Activated naive CD4-positive, alpha-beta T cell treated with anti-CD3 and anti-CD28 coated beads, Interleukin-2, amount 10 ng/mL, durations not matched to agents 7 days and 5 days (primary cell): ENCODE results near the gene SNX9.
"Not testable (repeated sequence)": the region's sequence is repeated elsewhere in the genome, so short reads cannot be mapped to it uniquely, and the experiment has no call there.

Experiments
- CTCF ChIA-PET: fragments of 350-600 bp; sonication (Branson Sonifier 250); formaldehyde crosslinking; loops from one replicate; lab custom pipeline; 2021; ENCODE audit warnings: antibody characterized with exemption; lab: Charles Lee
- DNase-seq: peaks from one replicate; pipeline ENCODE4 v3.0.0-alpha.2; 2020
- H3K27ac Mint-ChIP-seq: one replicate; pipeline ENCODE4 v1.8.0; 2021; ENCODE audit warnings: mild to moderate bottlenecking, moderate library complexity, mixed read lengths
- H3K27me3 Mint-ChIP-seq: one replicate; pipeline ENCODE4 v1.8.0; 2021; ENCODE audit warnings: mild to moderate bottlenecking, mixed read lengths
- H3K36me3 Mint-ChIP-seq: one replicate; pipeline ENCODE4 v1.8.0; 2021; ENCODE audit warnings: mixed read lengths
- H3K4me1 Mint-ChIP-seq: one replicate; pipeline ENCODE4 v1.8.0; 2021; ENCODE audit warnings: mixed read lengths
- H3K4me3 Mint-ChIP-seq: one replicate; pipeline ENCODE4 v1.8.0; 2021; ENCODE audit warnings: mild to moderate bottlenecking, moderate library complexity, mixed read lengths
- H3K9me3 Mint-ChIP-seq: one replicate; pipeline ENCODE4 v1.8.0; 2021; ENCODE audit warnings: mixed read lengths

SNX9 gene

DNA sequence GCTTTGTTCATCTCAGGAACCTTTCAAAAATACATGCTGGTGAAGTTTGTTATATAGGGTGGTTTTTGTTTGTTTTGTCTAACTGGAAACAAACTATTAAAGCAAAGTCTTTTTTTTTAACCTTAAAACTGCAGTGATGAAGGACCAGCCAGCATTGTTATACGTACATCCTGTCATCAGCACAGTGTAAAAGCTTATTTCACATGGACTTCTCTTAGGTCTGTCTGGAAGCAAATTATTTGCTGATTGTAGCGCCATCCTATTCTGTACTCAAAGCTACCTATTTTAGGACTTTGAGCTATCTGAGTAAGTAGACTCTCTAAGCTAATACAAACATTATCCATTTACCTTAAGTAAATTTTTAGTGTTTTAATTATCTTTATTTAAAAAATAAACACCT lies 61.7 kb downstream of the SNX9 start:
- Mint-ChIP-seq H3K36me3 (peaks cover 63% of the 10 kb centered on the region), H3K4me3 (no peak overlapping the region), H3K9me3 (peaks cover 6% of the 10 kb centered on the region), H3K27ac (peak overlapping the region; percentile 86), H3K4me1 (peaks cover 53% of the 10 kb centered on the region), H3K27me3 (no peaks in the 10 kb centered on the region)
- no peak for DNase-seq
- CTCF ChIA-PET: interaction anchor here (1.0 to 3.5 kb wide), 4 partner anchors 8 to 218 kb away, joined by 4 to 20 read pairs (median 6); no protein-coding TSS in a partner anchor

DNA sequence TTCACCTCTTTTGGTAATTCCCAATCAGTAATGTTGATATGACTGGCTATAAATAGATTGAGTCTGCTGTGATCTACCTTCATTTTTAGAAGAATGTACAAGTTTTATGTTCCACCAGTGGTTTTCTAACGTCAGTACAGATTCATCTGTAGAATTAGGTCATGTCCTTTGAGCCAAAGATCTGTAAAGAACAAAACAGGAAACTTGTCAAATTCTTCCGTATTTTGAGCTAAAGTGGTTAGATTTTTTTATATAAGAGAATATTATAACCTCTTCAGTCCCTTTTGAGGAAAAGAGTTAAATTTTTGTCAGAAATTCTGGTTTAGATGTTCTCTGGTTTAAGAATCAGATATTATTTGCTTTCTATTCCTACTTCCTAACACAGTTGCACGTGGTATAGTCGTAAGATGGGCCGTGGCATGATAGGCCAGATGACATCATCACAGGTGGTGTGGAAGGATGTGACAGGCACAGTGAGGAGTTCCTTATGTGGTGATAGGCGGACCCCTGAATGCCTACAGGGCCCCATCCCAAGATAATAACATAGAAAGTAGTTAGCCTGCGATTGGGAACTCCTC lies 62.3 kb downstream of the SNX9 start:
- Mint-ChIP-seq H3K4me3 (no peak overlapping the region), H3K27me3 (no peaks in the 10 kb centered on the region), H3K9me3 (peaks cover 6% of the 10 kb centered on the region), H3K36me3 (peaks cover 65% of the 10 kb centered on the region), H3K27ac (peak overlapping the region; percentile 86), H3K4me1 (peaks cover 48% of the 10 kb centered on the region)
- CTCF ChIA-PET: interaction anchor here (1.0 to 3.5 kb wide), 4 partner anchors 9 to 219 kb away, joined by 4 to 20 read pairs (median 6); no protein-coding TSS in a partner anchor
- DNase-seq: peak; percentile 77

DNA sequence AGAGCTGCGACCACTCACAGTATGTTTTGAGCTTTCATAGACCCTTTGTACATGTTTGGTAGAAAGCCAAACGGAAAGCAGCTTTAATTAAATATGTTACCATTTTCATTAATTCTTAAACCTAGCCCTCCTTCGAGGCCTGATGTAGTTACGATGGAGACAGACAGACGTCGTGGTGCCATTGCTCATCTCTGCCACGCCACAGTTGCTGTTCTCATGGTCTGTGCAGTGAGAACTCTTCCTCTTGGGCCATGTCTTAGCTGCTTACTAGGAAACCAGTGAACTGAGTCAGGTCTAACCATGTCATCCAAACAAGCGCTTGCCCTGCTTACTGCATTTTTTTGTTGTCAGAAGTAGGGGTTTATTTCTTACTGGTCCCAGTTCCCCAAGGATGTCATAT lies 62.8 kb downstream of the SNX9 start:
- Mint-ChIP-seq H3K27me3 (no peaks in the 10 kb centered on the region), H3K4me1 (peaks cover 46% of the 10 kb centered on the region), H3K36me3 (peaks cover 64% of the 10 kb centered on the region), H3K27ac (peak overlapping the region; percentile 86), H3K4me3 (no peak overlapping the region), H3K9me3 (peaks cover 6% of the 10 kb centered on the region)
- no peak for DNase-seq
- CTCF ChIA-PET: interaction anchor here (1.0 to 3.5 kb wide), 3 partner anchors 9 to 220 kb away, joined by 4 to 20 read pairs (median 5); no protein-coding TSS in a partner anchor

DNA sequence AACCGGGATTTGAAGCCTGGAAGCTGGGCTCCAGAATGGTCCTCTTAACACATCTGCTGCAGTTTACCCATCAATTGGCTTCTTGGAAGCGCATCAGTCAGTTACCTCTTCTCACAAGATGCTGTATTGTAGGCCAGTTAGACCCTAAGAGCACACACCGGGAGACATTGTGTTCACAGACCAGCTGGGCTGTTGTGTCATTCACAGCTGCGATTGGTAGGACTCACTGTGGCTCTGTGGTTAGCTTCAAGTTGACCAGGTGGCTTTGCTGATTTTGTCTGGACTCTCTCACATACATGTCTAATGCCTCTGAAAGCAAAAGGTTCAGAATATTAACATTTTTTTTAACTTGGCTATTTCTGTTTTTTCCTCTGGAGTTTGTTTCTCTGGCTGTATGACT lies 64.8 kb downstream of the SNX9 start:
- Mint-ChIP-seq H3K27ac (no peak overlapping the region), H3K27me3 (no peaks in the 10 kb centered on the region), H3K4me3 (no peak overlapping the region), H3K4me1 (peaks cover 48% of the 10 kb centered on the region), H3K9me3 (peaks cover 6% of the 10 kb centered on the region), H3K36me3 (peaks cover 50% of the 10 kb centered on the region)
- CTCF ChIA-PET: interaction anchor here (3.5 kb wide), 1 partner anchor 14 kb away, joined by 20 read pairs; no protein-coding TSS in a partner anchor
- DNase-seq: no peak

DNA sequence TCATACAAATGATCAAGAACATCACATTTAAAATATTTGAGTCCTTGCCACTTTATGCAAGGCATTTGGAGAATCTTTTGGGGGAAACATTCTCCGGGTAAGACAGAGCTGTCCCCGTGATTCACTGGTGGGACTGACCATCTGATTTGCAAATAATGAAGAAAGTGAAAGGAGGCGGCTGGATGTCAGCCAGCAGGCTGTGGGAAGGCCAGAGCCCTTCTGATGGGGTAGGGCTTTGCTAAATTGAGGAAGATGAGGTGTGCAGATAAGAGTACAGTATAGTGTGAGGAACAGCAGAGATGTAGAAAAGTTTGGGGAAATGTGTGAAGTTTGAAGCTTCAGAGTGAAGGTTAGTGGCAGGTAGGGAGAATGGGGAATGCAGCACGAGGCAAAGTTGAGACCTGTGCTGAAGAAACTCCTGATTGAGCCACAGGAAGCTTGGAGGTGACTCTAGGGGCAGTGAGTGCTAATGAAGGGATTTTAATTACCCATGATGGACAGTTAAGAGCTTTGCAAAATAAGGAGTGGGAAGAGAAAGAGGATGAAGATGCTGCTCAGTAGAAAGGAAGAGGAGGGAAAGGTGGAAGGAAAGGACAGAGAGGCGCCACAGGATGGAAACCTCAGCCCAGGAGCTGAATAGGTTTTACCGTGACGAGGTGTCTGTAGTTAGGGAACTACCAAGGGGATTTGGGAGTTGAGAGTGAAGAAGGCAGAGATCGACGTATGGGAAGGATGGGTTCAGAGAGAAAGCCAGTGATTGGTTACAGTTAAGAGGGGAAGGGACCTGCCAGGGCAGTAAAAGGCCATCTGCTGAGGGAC lies 68.7 kb downstream of the SNX9 start:
- Mint-ChIP-seq H3K4me3 (peak overlapping the region; percentile 36), H3K4me1 (peaks cover 32% of the 10 kb centered on the region), H3K27me3 (no peaks in the 10 kb centered on the region), H3K9me3 (no peaks in the 10 kb centered on the region), H3K36me3 (peaks cover 37% of the 10 kb centered on the region), H3K27ac (peak overlapping the region; percentile 79)
- peak; percentile 33 for DNase-seq
- CTCF ChIA-PET: interaction anchor here (0.8 to 1.4 kb wide), 7 partner anchors 14 to 182 kb away, joined by 3 to 8 read pairs (median 4); no protein-coding TSS in a partner anchor

DNA sequence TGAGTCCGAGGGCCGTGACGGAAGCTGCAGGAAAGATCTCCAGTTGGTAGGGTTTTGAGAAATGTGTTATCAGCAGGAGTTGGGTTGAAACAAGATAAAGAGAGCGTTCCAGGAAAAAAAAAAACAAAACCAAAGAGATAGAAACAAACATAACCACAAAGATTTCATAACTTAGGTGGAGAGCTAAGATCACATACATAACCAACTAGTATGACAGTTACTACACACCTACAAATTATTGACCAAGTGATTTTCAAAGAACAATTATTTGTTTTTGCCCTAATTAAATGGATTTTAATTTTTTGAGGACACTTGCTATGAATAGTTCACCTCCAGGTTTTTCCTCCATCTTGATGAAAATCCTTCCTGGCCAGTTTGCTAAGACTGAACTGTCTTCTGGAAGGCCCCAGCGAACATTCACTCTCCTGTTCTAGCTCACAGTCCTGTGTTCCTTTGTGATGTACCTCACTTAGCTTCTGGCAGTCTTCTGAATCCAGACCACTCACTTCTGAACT lies 69.4 kb downstream of the SNX9 start:
- DNase-seq: no peak
- Mint-ChIP-seq H3K4me1 (peaks cover 34% of the 10 kb centered on the region), H3K27me3 (no peaks in the 10 kb centered on the region), H3K4me3 (peak overlapping the region; percentile 36), H3K9me3 (no peaks in the 10 kb centered on the region), H3K27ac (peak overlapping the region; percentile 79), H3K36me3 (peaks cover 34% of the 10 kb centered on the region)
- CTCF ChIA-PET: interaction anchor here (0.7 to 1.4 kb wide), 7 partner anchors 15 to 226 kb away, joined by 3 to 8 read pairs (median 4); no protein-coding TSS in a partner anchor

DNA sequence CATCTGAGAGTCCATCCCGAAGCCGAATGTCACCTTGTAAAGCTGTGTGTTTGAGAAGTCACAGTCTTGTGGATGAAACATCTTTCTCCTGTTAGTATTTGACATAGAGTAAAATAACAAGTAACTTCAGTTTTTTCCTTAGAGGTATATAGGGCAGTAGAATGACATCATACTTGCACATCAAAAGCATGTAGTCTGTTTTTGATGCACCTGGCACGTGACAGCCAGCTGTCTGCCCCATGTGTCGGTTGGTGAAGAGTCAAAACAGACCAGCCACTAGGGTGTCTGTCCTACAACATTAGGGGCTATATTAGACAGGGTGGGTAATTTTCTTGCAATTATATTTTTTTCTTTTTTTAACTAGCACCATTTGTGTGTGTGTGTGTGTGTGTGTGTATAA lies 70.2 kb downstream of the SNX9 start:
- H3K27ac Mint-ChIP-seq: peak overlapping the region; percentile 72
- peaks cover 38% of the 10 kb centered on the region for H3K4me1 Mint-ChIP-seq
- DNase-seq: peak; percentile 68
- CTCF ChIA-PET: interaction anchor here (0.7 to 1.4 kb wide), 7 partner anchors 12 to 324 kb away, joined by 3 to 8 read pairs (median 4); no protein-coding TSS in a partner anchor
- no peaks in the 10 kb centered on the region for H3K9me3 Mint-ChIP-seq
- H3K36me3 Mint-ChIP-seq: peaks cover 31% of the 10 kb centered on the region
- no peak overlapping the region for H3K4me3 Mint-ChIP-seq
- no peaks in the 10 kb centered on the region for H3K27me3 Mint-ChIP-seq

DNA sequence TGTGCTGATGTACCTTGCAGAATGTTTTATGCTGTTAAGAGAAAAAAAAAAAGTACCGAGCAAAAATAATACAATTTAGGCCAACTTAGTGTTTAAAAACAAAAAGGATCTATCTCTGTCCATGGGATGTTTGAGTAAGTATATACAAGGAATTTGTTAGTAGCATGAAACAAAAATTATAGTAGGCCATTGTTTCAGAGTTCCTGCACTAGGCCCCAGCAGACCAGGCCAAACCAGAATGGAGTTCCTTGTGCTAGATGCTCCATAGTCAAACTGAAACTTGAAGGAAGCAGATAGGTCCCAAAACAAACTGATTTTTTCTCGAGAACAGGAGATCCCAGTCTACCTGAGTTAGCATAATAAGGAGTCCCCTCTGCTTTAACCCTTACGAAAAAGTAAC lies 72.5 kb downstream of the SNX9 start:
- Mint-ChIP-seq H3K27me3 (no peaks in the 10 kb centered on the region), H3K4me3 (no peak overlapping the region), H3K9me3 (no peaks in the 10 kb centered on the region), H3K27ac (no peak overlapping the region), H3K4me1 (peaks cover 48% of the 10 kb centered on the region), H3K36me3 (peaks cover 26% of the 10 kb centered on the region)
- no peak for DNase-seq
- CTCF ChIA-PET: no interaction called here

DNA sequence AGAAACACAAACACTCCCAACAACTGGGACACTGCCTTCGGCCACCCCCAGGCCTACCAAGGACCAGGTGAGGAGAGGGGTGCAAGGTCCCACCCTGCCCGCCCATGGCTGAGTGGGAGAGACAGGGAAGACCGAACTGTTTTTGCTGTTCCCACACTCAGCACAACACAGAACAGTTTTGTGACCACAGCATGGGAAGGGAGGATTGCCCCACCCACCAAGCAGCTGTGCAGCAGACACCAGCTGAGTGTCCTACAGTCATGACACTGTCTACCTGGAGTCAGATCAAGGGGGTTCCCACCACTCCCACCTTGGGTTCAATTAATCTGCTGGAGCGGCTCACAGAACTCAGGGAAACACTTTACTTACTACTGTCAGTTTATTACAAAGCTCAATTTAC lies 73.9 kb downstream of the SNX9 start:
- peaks cover 48% of the 10 kb centered on the region for H3K4me1 Mint-ChIP-seq
- peaks cover 26% of the 10 kb centered on the region for H3K36me3 Mint-ChIP-seq
- DNase-seq: no peak

DNA sequence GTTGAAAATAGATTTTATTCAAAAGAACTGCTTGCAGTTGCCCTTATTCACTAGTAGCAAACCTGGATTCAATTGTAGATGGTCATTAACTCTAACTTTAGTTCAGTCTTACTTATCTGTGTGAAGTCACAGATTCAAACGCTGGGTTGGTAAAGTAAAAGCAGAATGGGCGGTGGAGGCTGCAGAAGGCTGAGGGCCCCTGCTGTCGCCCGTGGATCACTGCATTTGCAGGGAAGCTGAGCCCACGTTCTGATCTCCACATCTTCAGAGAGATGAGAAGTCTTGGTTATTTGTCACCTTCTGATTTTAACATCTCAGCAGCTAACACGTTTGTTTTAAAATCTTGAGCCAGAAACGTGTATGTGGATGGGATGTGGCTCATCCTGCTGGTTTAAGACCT lies 75.1 kb downstream of the SNX9 start:
- Mint-ChIP-seq H3K27ac (no peak overlapping the region), H3K4me3 (no peak overlapping the region), H3K27me3 (no peaks in the 10 kb centered on the region), H3K36me3 (peaks cover 22% of the 10 kb centered on the region), H3K4me1 (peaks cover 36% of the 10 kb centered on the region), H3K9me3 (no peaks in the 10 kb centered on the region)
- peak; percentile 44 for DNase-seq
- CTCF ChIA-PET: interaction anchor here (1.0 to 2.6 kb wide), 6 partner anchors 13 to 233 kb away, joined by 3 to 9 read pairs (median 3); no protein-coding TSS in a partner anchor

More for the DNA sequence above, 73.9 kb downstream of the SNX9 start:
- no peak overlapping the region for H3K4me3 Mint-ChIP-seq
- CTCF ChIA-PET: interaction anchor here (0.7 to 2.6 kb wide), 4 partner anchors 12 to 140 kb away, joined by 3 to 9 read pairs (median 5); no protein-coding TSS in a partner anchor
- H3K27ac Mint-ChIP-seq: no peak overlapping the region
- no peaks in the 10 kb centered on the region for H3K9me3 Mint-ChIP-seq
- no peaks in the 10 kb centered on the region for H3K27me3 Mint-ChIP-seq

DNA sequence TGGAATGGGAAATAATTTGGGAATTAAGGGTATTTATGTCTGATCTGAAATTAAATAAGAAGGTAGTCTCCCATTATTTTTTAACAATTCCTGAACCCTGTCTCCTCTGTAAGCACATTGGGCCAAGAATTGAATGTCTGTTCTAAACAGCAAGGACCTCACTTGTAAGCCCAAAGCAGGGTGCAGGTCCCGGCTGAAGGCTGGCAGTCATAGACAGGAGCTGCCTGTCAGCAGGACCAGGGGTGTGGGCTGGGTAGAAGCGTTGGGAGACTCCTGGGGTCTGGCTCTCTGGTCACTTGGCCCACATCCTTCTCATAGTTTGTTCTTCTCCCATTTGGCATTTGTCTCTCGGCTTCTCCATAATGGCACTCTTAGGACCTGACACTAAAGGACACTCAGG lies 75.6 kb downstream of the SNX9 start:
- H3K27ac Mint-ChIP-seq: no peak overlapping the region
- no peaks in the 10 kb centered on the region for H3K27me3 Mint-ChIP-seq
- peaks cover 31% of the 10 kb centered on the region for H3K4me1 Mint-ChIP-seq
- no peak for DNase-seq
- CTCF ChIA-PET: interaction anchor here (0.7 to 2.6 kb wide), 7 partner anchors 14 to 234 kb away, joined by 3 to 9 read pairs (median 3); no protein-coding TSS in a partner anchor
- no peak overlapping the region for H3K4me3 Mint-ChIP-seq
- peaks cover 21% of the 10 kb centered on the region for H3K36me3 Mint-ChIP-seq
- H3K9me3 Mint-ChIP-seq: no peaks in the 10 kb centered on the region

DNA sequence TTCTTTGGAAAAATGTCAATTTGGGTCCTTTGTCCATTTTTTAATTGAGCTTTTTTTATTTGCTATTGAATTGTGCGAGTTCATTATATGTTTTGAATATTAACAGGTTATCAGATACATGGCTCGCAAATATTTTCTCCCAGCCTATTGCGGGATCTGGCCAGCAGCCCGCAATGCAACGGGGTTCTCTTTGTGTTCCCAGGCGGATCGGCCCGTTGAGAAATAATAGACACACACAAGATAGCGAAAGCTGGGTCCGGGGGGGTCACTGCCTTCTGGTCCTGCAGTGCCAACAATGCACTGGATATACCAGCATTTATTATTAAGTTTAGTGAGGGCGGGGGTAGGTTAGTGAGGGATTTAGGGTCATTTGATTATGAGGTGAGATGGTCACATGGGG lies 77.2 kb downstream of the SNX9 start:
- H3K27me3 Mint-ChIP-seq, DNase-seq, H3K4me3 Mint-ChIP-seq, H3K9me3 Mint-ChIP-seq, H3K27ac Mint-ChIP-seq: not testable (repeated sequence)
- Mint-ChIP-seq H3K4me1 (peaks cover 29% of the 10 kb centered on the region), H3K36me3 (peaks cover 19% of the 10 kb centered on the region)
- CTCF ChIA-PET: interaction anchor here (1.0 kb wide), 1 partner anchor 26 kb away, joined by 3 read pairs; no protein-coding TSS in a partner anchor

DNA sequence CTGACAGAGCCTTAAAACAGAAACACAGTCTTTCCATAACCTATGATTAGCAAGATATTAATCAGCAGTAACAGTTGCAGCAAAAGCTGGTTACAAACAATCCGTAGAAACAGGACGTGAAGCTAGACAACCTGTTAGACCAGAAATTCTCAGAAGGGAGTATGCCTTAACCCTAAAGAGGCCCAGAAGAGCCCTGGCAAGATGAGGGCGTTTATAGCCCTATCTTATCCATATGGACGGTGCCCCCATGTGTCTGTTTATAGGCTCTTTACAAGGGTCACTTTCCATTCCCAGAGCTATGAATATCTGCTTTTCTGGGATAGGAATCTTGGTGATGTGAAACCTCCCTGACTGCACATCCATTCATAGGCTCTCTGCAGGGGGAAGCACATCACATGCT lies 77.7 kb downstream of the SNX9 start:
- H3K27me3 Mint-ChIP-seq, H3K9me3 Mint-ChIP-seq, H3K4me3 Mint-ChIP-seq, H3K27ac Mint-ChIP-seq, DNase-seq: not testable (repeated sequence)
- peaks cover 19% of the 10 kb centered on the region for H3K36me3 Mint-ChIP-seq
- CTCF ChIA-PET: interaction anchor here (1.0 kb wide), 1 partner anchor 27 kb away, joined by 3 read pairs; no protein-coding TSS in a partner anchor
- H3K4me1 Mint-ChIP-seq: peaks cover 29% of the 10 kb centered on the region

DNA sequence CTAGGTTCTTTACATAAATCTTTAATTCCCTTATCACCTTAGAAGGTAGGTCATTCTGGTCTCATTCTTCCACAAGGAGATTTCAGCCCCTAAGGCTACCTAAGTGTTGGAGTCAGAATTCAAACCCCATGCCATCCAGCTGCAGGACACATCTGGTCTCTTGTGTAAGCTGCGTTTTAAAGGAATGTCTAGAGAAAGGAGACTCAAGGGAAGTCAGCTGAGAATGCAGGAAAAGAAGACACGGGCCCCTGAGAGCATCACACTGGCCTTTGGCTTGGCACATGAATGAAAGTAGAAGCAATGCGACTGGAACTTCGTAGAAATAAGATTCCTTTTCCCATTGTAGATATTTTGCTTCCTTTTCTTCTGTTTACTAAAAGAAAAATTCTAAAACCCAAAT lies 82.0 kb downstream of the SNX9 start:
- CTCF ChIA-PET: no interaction called here
- no peak for DNase-seq
- no peaks in the 10 kb centered on the region for H3K27me3 Mint-ChIP-seq
- peaks cover 30% of the 10 kb centered on the region for H3K36me3 Mint-ChIP-seq
- no peak overlapping the region for H3K4me3 Mint-ChIP-seq
- peaks cover 19% of the 10 kb centered on the region for H3K4me1 Mint-ChIP-seq
- H3K27ac Mint-ChIP-seq: no peak overlapping the region
- H3K9me3 Mint-ChIP-seq: no peaks in the 10 kb centered on the region
